ENCODE data around the gene TRAF5.

TRAF5 gene

GRCh38 chr1:211327346-211327921, 801 bp downstream of the TRAF5 start:
- no peak for DNase-seq (ENCODE audit: low read depth in 2 of 2)

GRCh38 chr1:211328084-211328694, 1.6 kb downstream of the TRAF5 start:
- no peak for DNase-seq (ENCODE audit: low read depth in 2 of 2)

- no peak for DNase-seq (ENCODE audit: low read depth in 2 of 2)
Observed at GRCh38 chr1:211328866-211329475, 2.3 kb downstream of the TRAF5 start.

GRCh38 chr1:211329764-211330201, 3.1 kb downstream of the TRAF5 start:
- DNase-seq (ENCODE audit: low read depth in 2 of 2): no peak

- no peak for DNase-seq (ENCODE audit: low read depth in 2 of 2)
Observed at GRCh38 chr1:211330282-211330936, 3.8 kb downstream of the TRAF5 start.

- DNase-seq (ENCODE audit: low read depth in 2 of 2): no peak
Observed at GRCh38 chr1:211331011-211331709, 4.5 kb downstream of the TRAF5 start.

- DNase-seq (ENCODE audit: low read depth in 2 of 2): no peak
Observed at GRCh38 chr1:211332036-211332616, 5.5 kb downstream of the TRAF5 start.

- no peak for DNase-seq (ENCODE audit: low read depth in 2 of 2)
Observed at GRCh38 chr1:211332830-211333229, 6.2 kb downstream of the TRAF5 start.

- no peak for DNase-seq (ENCODE audit: low read depth in 2 of 2)
Observed at GRCh38 chr1:211333906-211334305, 7.3 kb downstream of the TRAF5 start.

GRCh38 chr1:211334986-211335385, 8.4 kb downstream of the TRAF5 start:
- no peak for DNase-seq (ENCODE audit: low read depth in 2 of 2)

GRCh38 chr1:211335522-211336157, 9.0 kb downstream of the TRAF5 start:
- DNase-seq (ENCODE audit: low read depth in 2 of 2): no peak

- no peak for DNase-seq (ENCODE audit: low read depth in 2 of 2)
Observed at GRCh38 chr1:211336161-211336560, 9.5 kb downstream of the TRAF5 start.

GRCh38 chr1:211336775-211337174, 10.1 kb downstream of the TRAF5 start:
- DNase-seq (ENCODE audit: low read depth in 2 of 2): no peak

GRCh38 chr1:211337430-211338223, 11.0 kb downstream of the TRAF5 start:
- no peak for DNase-seq (ENCODE audit: low read depth in 2 of 2)

- DNase-seq (ENCODE audit: low read depth in 2 of 2): no peak
Observed at GRCh38 chr1:211338224-211338620, 11.6 kb downstream of the TRAF5 start.

- DNase-seq (ENCODE audit: low read depth in 2 of 2): no peak
Observed at GRCh38 chr1:211339631-211340041, 13.0 kb downstream of the TRAF5 start.

- no peak for DNase-seq (ENCODE audit: low read depth in 2 of 2)
Observed at GRCh38 chr1:211340622-211341507, 14.2 kb downstream of the TRAF5 start.

GRCh38 chr1:211341999-211342398, 15.4 kb downstream of the TRAF5 start:
- DNase-seq (ENCODE audit: low read depth in 2 of 2): no peak

GRCh38 chr1:211343607-211344006, 17.0 kb downstream of the TRAF5 start:
- DNase-seq (ENCODE audit: low read depth in 2 of 2): no peak

Measured in stimulated activated CD4-positive, alpha-beta T cell treated with anti-CD3 and anti-CD28 coated beads, Interleukin-1b, Interleukin-23, amount 100 ng/mL, for 1 hour (primary cell).